HG03354 (cell line): ENCODE data around the gene DUS4L.
"Not testable (repeated sequence)": the region's sequence is repeated elsewhere in the genome, so short reads cannot be mapped to it uniquely, and the experiment has no call there.

ENCODE experiments used
- ATAC-seq: cut with Tn5 transposase; IDR thresholded peaks from one replicate; pipeline ENCODE4 v1.9.1; 2021; ENCODE audit warnings: mild to moderate bottlenecking; ENCODE audit not compliant: unreplicated experiment, poor library complexity, severe bottlenecking

Gene DUS4L

GRCh38 chr7:107563775-107564552 lies at the start of gene DUS4L, which contains the start of gene COG5:
TSS of gene DUS4L (plus strand) at chr7:107563971. CDS start at chr7:107567071, 3,100 bp downstream.
TSS of gene COG5 (minus strand) at chr7:107563920. CDS start at chr7:107563896, 24 bp downstream.
- peak; percentile 97 for ATAC-seq

- no peak for ATAC-seq
Observed at GRCh38 chr7:107526672-107527071, 37.1 kb upstream of the DUS4L start.

- ATAC-seq, result no peak
Observed at GRCh38 chr7:107527196-107527595, 36.6 kb upstream of the DUS4L start.

GRCh38 chr7:107528461-107528860 lies 35.3 kb upstream of the DUS4L start:
- ATAC-seq, result no peak

- no peak for ATAC-seq
Observed at GRCh38 chr7:107530751-107531150, 33.0 kb upstream of the DUS4L start.

GRCh38 chr7:107534139-107534538 lies 29.6 kb upstream of the DUS4L start:
- ATAC-seq, result no peak

GRCh38 chr7:107537228-107537627 lies 26.5 kb upstream of the DUS4L start:
- ATAC-seq, result not testable (repeated sequence)

GRCh38 chr7:107538001-107538400 lies 25.8 kb upstream of the DUS4L start:
- no peak for ATAC-seq

GRCh38 chr7:107543338-107543993 lies 20.3 kb upstream of the DUS4L start:
- no peak for ATAC-seq

GRCh38 chr7:107544848-107545591 lies 18.8 kb upstream of the DUS4L start:
- no peak for ATAC-seq

GRCh38 chr7:107551936-107552335 lies 11.8 kb upstream of the DUS4L start:
- ATAC-seq, result no peak

- ATAC-seq, result no peak
Observed at GRCh38 chr7:107555893-107556292, 7.9 kb upstream of the DUS4L start.

GRCh38 chr7:107559864-107560263 lies 3.9 kb upstream of the DUS4L start:
- ATAC-seq, result no peak

- ATAC-seq, result no peak
Observed at GRCh38 chr7:107560898-107561516, 2.8 kb upstream of the DUS4L start.

- peak; percentile 72 for ATAC-seq
Observed at GRCh38 chr7:107563081-107563774, 543 bp upstream of the DUS4L start.

- ATAC-seq, result no peak
Observed at GRCh38 chr7:107564553-107565298, 955 bp downstream of the DUS4L start.

GRCh38 chr7:107570298-107570697 lies 6.5 kb downstream of the DUS4L start:
- no peak for ATAC-seq

- ATAC-seq, result no peak
Observed at GRCh38 chr7:107573537-107573936, 9.8 kb downstream of the DUS4L start.

GRCh38 chr7:107579554-107579884 lies 15.7 kb downstream of the DUS4L start:
- no peak for ATAC-seq
